ENCODE results near the gene DCP1B.
"Not testable (repeated sequence)": the region's sequence is repeated elsewhere in the genome, so short reads cannot be mapped to it uniquely, and the experiment has no call there.

The DCP1B gene

DNA sequence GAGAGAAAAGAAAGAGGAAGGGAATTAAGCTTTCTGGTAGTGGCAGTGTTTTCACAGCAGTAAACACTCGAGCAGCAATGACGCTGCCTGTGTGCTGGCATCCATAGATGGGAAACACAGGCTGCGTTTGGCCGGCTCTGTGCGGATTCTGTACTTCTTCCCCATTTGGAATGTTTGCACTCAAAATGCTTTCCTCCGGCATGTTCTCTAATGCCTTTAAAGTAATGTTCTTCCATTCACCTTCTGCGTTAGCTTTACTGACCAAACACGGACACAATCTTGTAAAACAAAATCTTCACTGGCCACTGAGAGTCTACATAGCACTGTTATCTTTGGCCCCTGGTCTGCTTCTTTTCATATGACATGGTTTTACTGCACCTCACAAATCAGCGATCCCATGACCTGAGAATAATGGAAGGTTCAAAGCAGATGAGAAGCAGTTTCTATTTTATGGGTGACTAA lies 31.4 kb downstream of the DCP1B start:
- DNase-seq: no peak

DNA sequence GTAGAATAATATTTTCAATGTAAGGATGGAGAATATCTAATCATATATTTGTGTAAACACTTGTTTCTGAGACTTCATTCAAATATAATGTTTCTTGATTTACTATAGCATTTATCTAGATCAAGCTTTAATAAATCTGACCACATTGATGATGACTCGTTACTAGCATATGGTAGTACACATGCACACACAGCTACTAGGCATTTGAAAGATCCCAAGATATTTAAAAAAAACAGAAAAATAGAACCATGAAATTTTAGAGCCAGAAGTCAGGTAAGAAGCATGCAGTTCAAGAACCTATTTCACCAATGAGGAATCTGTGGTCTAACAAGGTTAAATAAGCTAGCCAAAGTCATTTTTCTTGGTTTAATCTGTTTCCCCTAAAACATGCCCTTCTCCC lies 32.0 kb downstream of the DCP1B start:
- no peak for DNase-seq

- DNase-seq: no peak
Measured at GRCh38 chr12:1970331-1970900, 33.8 kb downstream of the DCP1B start.

DNA sequence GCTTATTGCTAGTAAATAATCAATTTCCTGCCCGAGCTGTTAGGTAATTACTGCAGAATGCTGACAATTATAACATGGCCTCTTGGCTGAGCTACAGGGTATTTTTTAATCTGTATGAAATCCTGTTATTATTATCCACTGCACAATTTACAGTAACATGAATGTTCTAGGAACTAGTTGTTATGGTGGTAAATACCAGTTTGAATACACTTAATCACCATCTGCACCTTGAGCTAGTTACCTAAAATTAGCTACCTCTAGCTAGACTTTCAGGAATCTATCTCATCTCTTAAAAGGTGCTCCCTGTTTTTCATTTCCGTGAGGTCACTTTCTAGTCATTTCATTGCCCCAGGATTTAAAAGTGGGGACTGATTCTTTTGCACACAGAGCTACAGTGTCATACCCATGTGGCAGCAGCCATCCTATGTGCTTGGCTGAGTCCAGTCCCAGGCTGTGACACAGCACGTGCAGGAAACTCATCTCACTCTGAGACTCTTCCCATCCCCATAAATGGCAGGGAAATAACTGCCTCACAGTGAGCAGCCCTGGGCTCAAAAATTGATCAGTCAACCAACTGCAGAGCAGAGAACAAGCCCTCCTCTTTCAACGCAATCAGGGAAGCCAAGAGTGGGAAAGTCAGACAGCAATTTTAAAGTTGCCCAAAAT lies 37.6 kb downstream of the DCP1B start:
- DNase-seq: no peak

DNA sequence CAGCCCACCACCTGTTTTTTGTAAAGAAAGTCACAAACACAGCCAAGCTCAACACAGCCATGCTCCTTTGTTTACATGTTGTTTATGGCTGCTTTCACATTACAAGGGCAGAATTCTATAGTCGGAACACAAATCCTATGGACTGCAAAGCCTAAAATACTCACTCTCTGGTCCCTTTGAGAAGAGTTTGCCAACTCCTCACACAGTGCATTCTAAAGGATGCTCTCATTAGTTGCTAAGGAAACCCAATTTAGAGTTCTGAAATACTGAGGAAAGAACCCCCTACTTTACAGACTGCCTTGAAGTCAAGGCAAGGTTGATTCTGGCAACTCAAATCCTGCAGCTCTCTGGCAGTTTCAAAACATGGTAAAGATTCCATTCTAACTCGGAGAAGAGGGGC lies 38.3 kb downstream of the DCP1B start:
- no peak for DNase-seq

DNA sequence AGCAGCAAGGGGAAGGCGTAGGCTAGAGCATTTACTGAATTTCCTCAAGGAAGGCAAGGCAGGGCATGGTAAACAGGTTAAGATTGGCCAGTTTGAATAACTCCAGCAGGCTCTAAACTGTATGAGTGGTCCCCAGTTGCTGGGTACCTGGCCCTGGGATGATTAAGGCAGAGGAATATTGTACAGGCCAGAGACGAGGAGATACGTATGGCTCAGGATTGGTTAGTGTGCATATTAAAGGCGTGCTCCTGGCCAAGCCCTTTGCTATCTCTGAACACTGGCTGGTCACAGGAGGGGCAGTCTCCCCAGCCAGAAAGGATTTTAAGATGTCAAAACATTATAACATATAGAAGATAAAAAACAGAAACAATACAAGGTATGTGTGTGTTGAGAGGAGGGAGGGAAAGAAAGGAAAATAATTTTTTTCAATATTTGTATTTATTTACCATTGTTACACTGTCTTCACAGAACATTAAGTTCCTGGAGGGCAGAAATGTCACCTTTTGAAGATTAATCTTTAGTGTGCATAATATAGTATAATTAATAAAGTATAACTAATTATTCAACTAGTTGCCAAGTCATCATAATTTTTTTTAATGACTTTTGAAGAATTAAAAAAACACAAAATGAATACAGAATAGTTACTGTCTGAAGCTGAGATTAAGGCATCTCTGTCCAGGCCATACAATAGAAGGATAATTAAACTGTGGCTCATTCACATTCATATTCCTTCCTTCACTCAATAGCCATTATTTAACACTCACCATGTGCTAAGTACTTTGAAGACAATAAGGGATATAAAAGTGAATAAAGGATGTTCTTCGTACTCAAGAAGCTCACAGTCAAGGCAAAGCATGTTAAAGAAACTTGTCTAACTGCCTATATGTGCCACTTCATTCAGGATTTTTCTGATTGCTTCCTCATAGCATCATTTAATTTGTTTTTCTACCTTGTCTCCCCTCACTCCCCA lies 41.9 kb downstream of the DCP1B start:
- DNase-seq: no peak

- DNase-seq: no peak
Measured at GRCh38 chr12:1956716-1957115, 47.5 kb downstream of the DCP1B start.

- no peak for DNase-seq
Measured at GRCh38 chr12:1949771-1950470, 54.3 kb downstream of the DCP1B start.

GRCh38 chr12:1948883-1949282 lies 55.4 kb downstream of the DCP1B start:
- DNase-seq: no peak

DNA sequence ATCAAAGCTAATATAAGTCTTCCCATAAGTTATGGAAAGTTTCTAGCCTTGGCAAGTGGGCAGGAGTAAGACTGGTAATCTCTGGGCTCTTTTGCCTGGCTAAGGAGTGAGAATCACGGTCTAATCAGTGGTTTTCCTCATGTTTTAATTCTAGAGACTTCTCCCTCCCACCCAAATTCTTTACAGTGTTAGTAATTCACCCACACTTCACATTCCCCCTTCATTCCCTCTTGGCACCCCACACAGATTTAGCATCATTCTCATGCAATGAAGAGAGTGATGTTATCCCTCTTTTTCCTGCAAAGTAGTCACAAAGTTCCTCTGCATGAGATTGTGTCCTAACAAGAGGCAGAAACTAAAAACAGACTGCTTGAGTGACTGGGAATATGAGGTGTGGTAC lies 57.2 kb downstream of the DCP1B start:
- DNase-seq: no peak

- no peak for DNase-seq
Measured at GRCh38 chr12:1946296-1946695, 58.0 kb downstream of the DCP1B start.

GRCh38 chr12:1945502-1945901 lies 58.8 kb downstream of the DCP1B start:
- not testable (repeated sequence) for DNase-seq

DNA sequence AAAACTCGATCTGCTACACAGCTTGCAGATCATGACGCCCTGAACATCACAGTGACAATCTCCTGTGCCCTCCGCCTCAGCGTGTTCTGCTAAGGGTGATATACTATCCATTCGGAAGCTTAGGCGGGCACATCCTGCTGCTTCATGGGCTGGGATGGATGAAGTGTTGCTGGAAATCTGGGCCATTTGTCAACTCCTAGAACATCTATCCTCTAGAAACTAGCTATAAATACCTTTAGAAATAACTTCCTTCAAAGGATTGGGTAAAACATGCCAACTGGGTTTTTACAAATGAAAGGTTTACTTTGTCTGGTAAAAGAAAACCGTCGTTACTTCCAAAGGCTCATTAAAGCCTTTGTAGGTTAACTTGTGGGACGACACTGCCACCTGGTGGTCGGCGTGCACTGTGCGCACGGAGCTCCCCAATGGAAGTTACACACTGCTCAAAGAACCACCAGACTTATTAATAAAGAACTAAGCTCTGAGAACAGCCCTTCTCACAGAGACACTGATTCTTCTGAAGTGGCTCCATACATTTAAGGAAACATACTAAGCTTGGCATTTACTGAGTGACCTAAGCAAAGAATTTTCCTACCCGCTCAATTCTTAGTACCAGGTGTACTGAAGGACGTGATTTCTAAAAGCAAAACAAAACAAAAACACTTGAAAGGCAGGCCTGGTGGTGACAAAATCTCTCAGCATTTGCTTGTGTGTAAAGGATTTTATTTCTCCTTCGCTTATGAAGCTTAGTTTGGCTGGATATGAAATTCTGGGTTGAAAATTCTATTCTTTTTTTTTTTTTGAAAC lies 64.3 kb downstream of the DCP1B start:
- peak; percentile 51 for DNase-seq

DNA sequence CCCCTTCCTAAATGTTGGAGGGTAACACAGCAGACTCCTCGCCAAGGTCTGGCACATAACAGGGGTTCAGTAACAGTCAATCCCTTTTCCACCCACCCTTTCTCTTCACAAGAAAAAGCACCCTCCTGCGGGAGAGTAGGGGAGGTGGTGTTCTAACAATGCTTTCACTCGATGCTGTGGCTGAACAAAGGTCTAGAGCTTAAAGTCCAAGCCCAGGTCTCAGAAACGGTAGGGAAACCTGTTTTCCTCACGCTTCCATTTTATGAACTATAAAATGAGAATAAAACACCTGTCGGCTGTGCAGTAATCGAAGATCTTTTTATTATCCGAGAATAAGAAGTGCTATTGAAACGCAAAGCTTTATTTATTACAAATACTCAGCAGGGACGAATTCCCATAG lies 64.9 kb downstream of the DCP1B start:
- DNase-seq: no peak

- DNase-seq: no peak
Measured at GRCh38 chr12:1937481-1938224, 66.6 kb downstream of the DCP1B start.

DNA sequence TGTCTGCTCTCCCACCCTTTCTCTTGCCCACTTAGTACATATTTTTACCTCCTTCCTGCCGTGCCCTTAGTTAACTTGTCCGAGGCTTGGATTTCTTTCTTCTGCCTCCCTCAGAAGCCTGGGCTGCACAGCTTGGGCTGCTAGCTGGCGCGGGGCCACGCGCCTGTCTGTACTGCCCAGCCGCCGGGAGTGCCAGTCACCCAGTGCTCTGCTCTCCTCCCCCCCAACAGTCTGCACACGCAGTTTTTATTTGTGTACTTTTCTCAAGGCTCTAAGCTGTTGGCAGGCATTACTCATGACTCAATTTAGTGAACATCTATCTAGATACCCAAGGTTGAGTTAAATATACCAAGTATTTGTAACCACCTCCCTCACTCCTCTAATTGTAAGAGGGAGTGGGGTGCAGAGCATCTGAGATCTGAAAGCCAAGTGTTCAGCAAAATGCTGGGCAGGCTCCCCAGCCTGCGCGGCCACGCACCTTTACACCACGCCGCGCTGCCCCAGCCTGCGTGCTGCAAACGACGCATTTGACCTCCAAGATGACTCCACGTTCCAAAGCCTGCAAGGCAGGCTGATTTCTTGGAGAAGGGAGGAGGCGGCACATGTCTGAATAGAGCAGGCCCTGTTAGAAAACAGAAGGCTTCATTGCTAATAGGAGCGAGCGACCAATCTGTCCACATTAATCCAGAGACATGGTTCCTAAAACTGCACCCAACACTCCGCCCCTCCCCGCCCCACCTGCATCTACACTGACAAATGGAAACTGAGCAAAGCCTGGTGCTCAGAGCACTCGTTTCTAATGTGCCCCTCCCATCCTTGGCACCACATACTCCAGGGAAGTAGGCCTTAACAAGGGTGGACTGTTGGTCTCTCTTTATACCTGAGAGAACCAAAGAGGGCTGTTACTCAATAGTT lies 67.6 kb downstream of the DCP1B start:
- DNase-seq: peak; percentile 59

DNA sequence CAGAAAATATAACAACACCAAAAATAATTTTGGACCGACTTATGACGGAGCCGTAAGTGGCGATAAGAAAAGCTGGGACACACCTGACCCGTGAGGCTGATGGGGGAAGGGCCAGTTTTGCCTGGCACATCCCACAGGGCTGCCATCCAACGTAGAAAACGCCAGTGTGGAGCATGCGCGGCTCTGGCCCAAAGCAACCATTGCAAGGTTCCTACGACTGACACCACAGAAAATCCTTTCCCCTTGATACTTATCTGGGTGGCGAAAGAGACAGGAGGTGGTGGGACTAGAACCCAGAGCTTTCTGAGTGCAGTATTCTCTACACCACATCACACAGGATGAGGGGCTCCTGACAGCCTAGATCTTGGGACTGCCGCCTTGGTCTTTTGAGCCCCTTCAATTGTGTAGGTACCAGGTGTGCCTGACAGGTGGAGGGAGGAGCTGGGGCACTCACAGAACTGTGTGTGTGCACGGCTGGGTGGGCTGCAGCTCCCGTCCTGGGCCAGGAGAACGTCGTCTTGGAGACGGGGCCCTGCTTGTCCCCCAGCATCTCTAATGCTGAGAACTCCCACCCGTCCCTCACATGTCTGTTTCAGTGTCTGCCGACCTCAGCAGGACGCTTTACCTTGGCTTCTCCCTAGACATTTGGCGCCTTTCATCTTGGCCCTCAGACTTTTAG lies 68.4 kb downstream of the DCP1B start:
- no peak for DNase-seq

- DNase-seq: no peak
Measured at GRCh38 chr12:1935242-1935641, 69.0 kb downstream of the DCP1B start.

- no peak for DNase-seq
Measured at GRCh38 chr12:1934831-1935230, 69.4 kb downstream of the DCP1B start.

- no peak for DNase-seq
Measured at GRCh38 chr12:1934068-1934467, 70.2 kb downstream of the DCP1B start.

All from COR-L47 (cell line).